HEK293 (cell line): ENCODE measurements around the gene SGF29.
"Not testable (repeated sequence)": the region's sequence is repeated elsewhere in the genome, so short reads cannot be mapped to it uniquely, and the experiment has no call there.

Experiments
- CTCF ChIA-PET: fragments of 350-600 bp; formaldehyde crosslinking; extraction: SDS; loops from one replicate; lab custom pipeline; 2021; ENCODE audit warnings: antibody characterized with exemption; lab: Yijun Ruan, JAX
- POLR2A ChIA-PET: fragments of 300-600 bp; formaldehyde crosslinking; extraction: SDS; loops from one replicate; lab custom pipeline; 2020; ENCODE audit warnings: antibody characterized with exemption, inconsistent platforms; lab: Yijun Ruan, JAX
- H3K27ac ChIP-seq: fragments of 200-500 bp; sonication (Bioruptor generic); 2 replicates; pipeline ENCODE4 v1.5.1; 2014; ENCODE audit warnings: low read depth, low read length, control low read depth, inconsistent platforms; ENCODE audit errors: extremely low read depth
- H3K36me3 ChIP-seq, 2 experiments: fragments of 200-500 bp in 1 of 2; sonication (Bioruptor generic) in 1 of 2; 1 replicate in 1 of 2; 2 replicates in 1 of 2; pipeline ENCODE4 v1.5.1; 2014 to 2017; ENCODE audit warnings: inconsistent platforms in 2 of 2, low read length in 2 of 2; ENCODE audit not compliant: control insufficient read depth in 2 of 2, insufficient read depth in 1 of 2
- H3K4me1 ChIP-seq: fragments of 200-500 bp; sonication (Bioruptor generic); 2 replicates; pipeline ENCODE4 v1.5.1; 2014; ENCODE audit warnings: mild to moderate bottlenecking, low read length, inconsistent platforms; ENCODE audit not compliant: control insufficient read depth, insufficient read depth
- H3K4me3 ChIP-seq: 2 replicates; pipeline ENCODE4 v1.5.1; 2011; ENCODE audit warnings: low read depth, mild to moderate bottlenecking, control low read depth, low read length, moderate library complexity
- H3K9me3 ChIP-seq: fragments of 200-500 bp; sonication (Bioruptor generic); 2 replicates; pipeline ENCODE4 v1.5.1; 2014; ENCODE audit warnings: low read depth, low read length, inconsistent platforms; ENCODE audit not compliant: control insufficient read depth, insufficient read depth
- HOXD13 ChIP-seq: sonication (generic); formaldehyde crosslinking; IDR thresholded peaks from 2 replicates; pipeline ENCODE4 v1.8.0; 2022; ENCODE audit warnings: missing genetic modification reagents, borderline replicate concordance
- MZF1 ChIP-seq: fragments of 450-650 bp; formaldehyde crosslinking; IDR thresholded peaks from 2 replicates; pipeline ENCODE4 v1.5.1; 2017; ENCODE audit warnings: missing biosample characterization, missing genetic modification characterization, borderline replicate concordance
- SETDB1 ChIP-seq: IDR thresholded peaks from one replicate; pipeline ENCODE4 v1.6.1; 2017; ENCODE audit warnings: mild to moderate bottlenecking, low read length, moderate library complexity, mixed read lengths; ENCODE audit not compliant: insufficient read length
- SP7 ChIP-seq: fragments of 450-650 bp; formaldehyde crosslinking; IDR thresholded peaks from 2 replicates; pipeline ENCODE4 v1.5.1; 2016; ENCODE audit warnings: missing biosample characterization, missing genetic modification characterization
- ZNF2 ChIP-seq: fragments of 450-650 bp; formaldehyde crosslinking; IDR thresholded peaks from 2 replicates; pipeline ENCODE4 v1.5.1; 2016; ENCODE audit warnings: missing biosample characterization, missing genetic modification characterization
- ZNF274 ChIP-seq, 2 experiments: fragments of 200-500 bp in 1 of 2; fragments of 450-650 bp in 1 of 2; sonication (Bioruptor generic) in 1 of 2; formaldehyde crosslinking in 1 of 2; IDR thresholded peaks; 2 replicates each; pipeline versions ENCODE4 v1.5.1 to v1.6.1; 2014 to 2016; ENCODE audit warnings: borderline replicate concordance in 1 of 2, inconsistent platforms in 1 of 2, low read length in 1 of 2, missing biosample characterization in 1 of 2, missing genetic modification characterization in 1 of 2
- ZNF404 ChIP-seq: fragments of 450-650 bp; formaldehyde crosslinking; IDR thresholded peaks from 2 replicates; pipeline ENCODE4 v1.5.1; 2017; ENCODE audit warnings: missing biosample characterization, missing genetic modification characterization
- ZNF514 ChIP-seq: fragments of 450-650 bp; formaldehyde crosslinking; IDR thresholded peaks from 2 replicates; pipeline ENCODE4 v1.5.1; 2016; ENCODE audit warnings: missing biosample characterization, missing genetic modification characterization
- ZNF658 ChIP-seq: fragments of 450-650 bp; formaldehyde crosslinking; IDR thresholded peaks from 2 replicates; pipeline ENCODE4; 2016; ENCODE audit warnings: missing biosample characterization, missing genetic modification characterization
- ZSCAN16 ChIP-seq: fragments of 450-650 bp; formaldehyde crosslinking; IDR thresholded peaks from 2 replicates; pipeline ENCODE4 v1.5.1; 2016; ENCODE audit warnings: missing biosample characterization, missing genetic modification characterization
- TF ChIP-seq, protein P1 (sequence below): fragments of 450-650 bp; formaldehyde crosslinking; IDR thresholded peaks from 2 replicates; pipeline ENCODE4 v1.5.1; 2016; ENCODE audit warnings: missing biosample characterization, missing genetic modification characterization
- TF ChIP-seq, protein P2 (sequence below): fragments of 450-650 bp; formaldehyde crosslinking; IDR thresholded peaks from 2 replicates; pipeline ENCODE4 v1.5.1; 2016; ENCODE audit warnings: missing biosample characterization, missing genetic modification characterization
- TF ChIP-seq, protein P3 (sequence below): fragments of 450-650 bp; formaldehyde crosslinking; IDR thresholded peaks from 2 replicates; pipeline ENCODE4 v1.5.1; 2016; ENCODE audit warnings: missing biosample characterization, missing genetic modification characterization

SGF29 gene

DNA sequence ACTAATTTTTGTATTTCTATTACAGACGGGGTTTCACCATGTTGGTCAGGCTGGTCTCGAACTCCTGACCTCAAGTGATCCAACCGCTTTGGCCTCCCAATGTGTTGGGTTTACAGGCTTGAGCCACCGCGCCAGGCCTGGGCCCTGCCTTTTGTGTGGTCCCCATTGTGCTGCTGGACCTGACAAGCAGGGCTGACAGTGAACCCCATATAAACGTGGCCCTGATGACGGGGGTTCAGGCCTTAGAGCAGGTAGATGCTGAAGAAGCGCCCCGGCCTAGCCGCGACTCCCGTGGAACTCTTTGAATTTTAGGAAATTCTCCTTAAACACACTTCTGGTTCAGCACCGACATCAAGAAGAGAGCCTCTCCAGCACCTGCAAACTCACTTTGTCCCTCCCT is 47.9 kb downstream of the SGF29 start:
- H3K4me1 ChIP-seq, H3K27ac ChIP-seq, H3K9me3 ChIP-seq, H3K4me3 ChIP-seq, CTCF ChIA-PET, POLR2A ChIA-PET: not testable (repeated sequence)
- peaks cover 3 to 21% of the 10 kb centered on the region in 2 experiments; a peak in 2 of 3 replicates for H3K36me3 ChIP-seq

DNA sequence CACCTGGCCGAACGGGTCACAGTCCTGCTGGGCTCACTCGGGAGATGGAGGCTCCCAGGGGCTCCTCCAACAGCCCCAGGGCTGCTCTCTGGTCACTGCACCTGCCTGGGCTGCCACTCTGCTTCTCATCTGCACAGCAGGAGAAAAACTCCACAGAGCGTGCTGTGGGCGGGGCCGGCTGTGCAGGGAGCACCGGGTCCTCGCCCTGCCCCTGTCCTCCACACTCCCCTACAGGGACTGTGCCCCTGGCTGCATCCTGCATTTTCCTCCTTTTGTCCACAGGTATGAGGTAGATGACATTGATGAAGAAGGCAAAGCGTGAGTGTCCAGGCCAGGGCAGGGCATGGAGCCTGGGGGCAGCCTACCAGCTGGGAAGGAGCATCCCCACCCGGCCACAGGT is 48.3 kb downstream of the SGF29 start:
- CTCF ChIA-PET, H3K9me3 ChIP-seq, H3K4me3 ChIP-seq, H3K4me1 ChIP-seq, H3K27ac ChIP-seq, POLR2A ChIA-PET: not testable (repeated sequence)
- peaks cover 3 to 26% of the 10 kb centered on the region in 2 experiments; a peak in 2 of 3 replicates for H3K36me3 ChIP-seq

DNA sequence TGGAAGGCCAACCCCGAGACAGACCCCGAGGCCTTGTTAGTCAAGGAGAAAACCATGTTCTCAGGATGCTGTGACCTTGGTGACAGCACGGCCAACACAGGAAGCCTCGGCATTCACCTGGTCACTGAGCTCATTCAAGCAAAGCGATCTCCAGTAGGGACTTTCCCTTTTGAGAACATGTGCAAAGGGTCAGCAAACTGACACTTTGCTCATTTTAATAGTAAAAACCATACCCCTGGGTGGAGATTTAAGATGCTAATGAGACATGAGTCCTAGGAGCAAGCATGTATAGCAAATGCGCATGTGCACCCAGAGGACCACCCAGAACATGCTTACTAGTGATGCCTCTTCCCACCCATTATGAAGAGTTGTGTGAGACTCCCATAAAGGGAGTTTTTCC is 48.8 kb downstream of the SGF29 start:
- Histone ChIP-seq H3K9me3 (no peaks in the 10 kb centered on the region), H3K4me3 (no peak overlapping the region), H3K36me3 (peaks cover 3 to 29% of the 10 kb centered on the region in 2 experiments; a peak in 2 of 3 replicates), H3K27ac (no peak overlapping the region), H3K4me1 (no peaks in the 10 kb centered on the region)
- POLR2A ChIA-PET = no interaction called here
- TF ChIP-seq SETDB1 = no peak
- TF ChIP-seq ZNF514 = no peak
- no peak for TF ChIP-seq ZNF2 (tag by site-specific recombination)
- TF ChIP-seq ZNF274 (IDR thresholded peaks at IDR 0.05; ENCODE audit: low read length) = no peak
- TF ChIP-seq ZNF274 (tag by site-specific recombination; IDR thresholded peaks at IDR 0.05; ENCODE audit: borderline replicate concordance) = no peak
- TF ChIP-seq, protein P1, sequence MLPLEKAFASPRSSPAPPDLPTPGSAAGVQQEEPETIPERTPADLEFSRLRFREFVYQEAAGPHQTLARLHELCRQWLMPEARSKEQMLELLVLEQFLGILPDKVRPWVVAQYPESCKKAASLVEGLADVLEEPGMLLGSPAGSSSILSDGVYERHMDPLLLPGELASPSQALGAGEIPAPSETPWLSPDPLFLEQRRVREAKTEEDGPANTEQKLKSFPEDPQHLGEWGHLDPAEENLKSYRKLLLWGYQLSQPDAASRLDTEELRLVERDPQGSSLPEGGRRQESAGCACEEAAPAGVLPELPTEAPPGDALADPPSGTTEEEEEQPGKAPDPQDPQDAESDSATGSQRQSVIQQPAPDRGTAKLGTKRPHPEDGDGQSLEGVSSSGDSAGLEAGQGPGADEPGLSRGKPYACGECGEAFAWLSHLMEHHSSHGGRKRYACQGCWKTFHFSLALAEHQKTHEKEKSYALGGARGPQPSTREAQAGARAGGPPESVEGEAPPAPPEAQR = no peak
- no peak for TF ChIP-seq ZNF404 (tag by site-specific recombination)
- no peak for TF ChIP-seq HOXD13 (CRISPR knock-in tag)
- TF ChIP-seq SP7 (tag by site-specific recombination) = no peak
- TF ChIP-seq, protein P2, sequence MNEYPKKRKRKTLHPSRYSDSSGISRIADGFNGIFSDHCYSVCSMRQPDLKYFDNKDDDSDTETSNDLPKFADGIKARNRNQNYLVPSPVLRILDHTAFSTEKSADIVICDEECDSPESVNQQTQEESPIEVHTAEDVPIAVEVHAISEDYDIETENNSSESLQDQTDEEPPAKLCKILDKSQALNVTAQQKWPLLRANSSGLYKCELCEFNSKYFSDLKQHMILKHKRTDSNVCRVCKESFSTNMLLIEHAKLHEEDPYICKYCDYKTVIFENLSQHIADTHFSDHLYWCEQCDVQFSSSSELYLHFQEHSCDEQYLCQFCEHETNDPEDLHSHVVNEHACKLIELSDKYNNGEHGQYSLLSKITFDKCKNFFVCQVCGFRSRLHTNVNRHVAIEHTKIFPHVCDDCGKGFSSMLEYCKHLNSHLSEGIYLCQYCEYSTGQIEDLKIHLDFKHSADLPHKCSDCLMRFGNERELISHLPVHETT = no peak
- no peak for TF ChIP-seq MZF1 (tag by site-specific recombination)
- no peak for TF ChIP-seq ZSCAN16 (tag by site-specific recombination)
- TF ChIP-seq, protein P3, sequence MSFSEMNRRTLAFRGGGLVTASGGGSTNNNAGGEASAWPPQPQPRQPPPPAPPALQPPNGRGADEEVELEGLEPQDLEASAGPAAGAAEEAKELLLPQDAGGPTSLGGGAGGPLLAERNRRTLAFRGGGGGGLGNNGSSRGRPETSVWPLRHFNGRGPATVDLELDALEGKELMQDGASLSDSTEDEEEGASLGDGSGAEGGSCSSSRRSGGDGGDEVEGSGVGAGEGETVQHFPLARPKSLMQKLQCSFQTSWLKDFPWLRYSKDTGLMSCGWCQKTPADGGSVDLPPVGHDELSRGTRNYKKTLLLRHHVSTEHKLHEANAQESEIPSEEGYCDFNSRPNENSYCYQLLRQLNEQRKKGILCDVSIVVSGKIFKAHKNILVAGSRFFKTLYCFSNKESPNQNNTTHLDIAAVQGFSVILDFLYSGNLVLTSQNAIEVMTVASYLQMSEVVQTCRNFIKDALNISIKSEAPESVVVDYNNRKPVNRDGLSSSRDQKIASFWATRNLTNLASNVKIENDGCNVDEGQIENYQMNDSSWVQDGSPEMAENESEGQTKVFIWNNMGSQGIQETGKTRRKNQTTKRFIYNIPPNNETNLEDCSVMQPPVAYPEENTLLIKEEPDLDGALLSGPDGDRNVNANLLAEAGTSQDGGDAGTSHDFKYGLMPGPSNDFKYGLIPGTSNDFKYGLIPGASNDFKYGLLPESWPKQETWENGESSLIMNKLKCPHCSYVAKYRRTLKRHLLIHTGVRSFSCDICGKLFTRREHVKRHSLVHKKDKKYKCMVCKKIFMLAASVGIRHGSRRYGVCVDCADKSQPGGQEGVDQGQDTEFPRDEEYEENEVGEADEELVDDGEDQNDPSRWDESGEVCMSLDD (tag by site-specific recombination) = no peak
- TF ChIP-seq ZNF658 (tag by site-specific recombination) = no peak
- CTCF ChIA-PET = no interaction called here
